GM19452 (cell line): ENCODE data around the gene RRAD.
"Not testable (repeated sequence)": the region's sequence is repeated elsewhere in the genome, so short reads cannot be mapped to it uniquely, and the experiment has no call there.

ENCODE experiments used
- ATAC-seq: cut with Tn5 transposase; IDR thresholded peaks from one replicate; pipeline ENCODE4 v1.9.1; 2021; ENCODE audit not compliant: unreplicated experiment

Gene RRAD

GRCh38 chr16:66950971-66951790, 25.8 kb upstream of the RRAD start:
- ATAC-seq: no peak

- no peak for ATAC-seq
These were observed 25.1 kb upstream of the RRAD start for GRCh38 chr16:66950437-66950836.

GRCh38 chr16:66949472-66949871, 24.1 kb upstream of the RRAD start:
- ATAC-seq: no peak

GRCh38 chr16:66948837-66949225, 23.5 kb upstream of the RRAD start:
- ATAC-seq: no peak

GRCh38 chr16:66948134-66948836, 22.9 kb upstream of the RRAD start:
- ATAC-seq: no peak

- no peak for ATAC-seq
These were observed 22.1 kb upstream of the RRAD start for GRCh38 chr16:66947302-66948065.

GRCh38 chr16:66946974-66947301, 21.6 kb upstream of the RRAD start:
- no peak for ATAC-seq

GRCh38 chr16:66946541-66946940, 21.2 kb upstream of the RRAD start:
- no peak for ATAC-seq

GRCh38 chr16:66945939-66946338, 20.6 kb upstream of the RRAD start:
- ATAC-seq: no peak

GRCh38 chr16:66944971-66945370, 19.6 kb upstream of the RRAD start:
- not testable (repeated sequence) for ATAC-seq

- ATAC-seq: no peak
These were observed 18.7 kb upstream of the RRAD start for GRCh38 chr16:66944054-66944441.

GRCh38 chr16:66943426-66944053, 18.2 kb upstream of the RRAD start:
- no peak for ATAC-seq

GRCh38 chr16:66942981-66943380, 17.6 kb upstream of the RRAD start:
- no peak for ATAC-seq

GRCh38 chr16:66940236-66940635, 14.9 kb upstream of the RRAD start:
- ATAC-seq: no peak

- no peak for ATAC-seq
These were observed 14.0 kb upstream of the RRAD start for GRCh38 chr16:66939366-66939765.

GRCh38 chr16:66937725-66938337, 12.5 kb upstream of the RRAD start:
- no peak for ATAC-seq

- no peak for ATAC-seq
These were observed 11.7 kb upstream of the RRAD start for GRCh38 chr16:66936889-66937554.

- no peak for ATAC-seq
These were observed 11.1 kb upstream of the RRAD start for GRCh38 chr16:66936462-66936861.

GRCh38 chr16:66935314-66936011, 10.1 kb upstream of the RRAD start, which contains the start of gene CES2:
Gene CES2, plus strand, starts transcription at chr16:66935516. Its CDS starts 120 bp downstream, at chr16:66935636.
- ATAC-seq: no peak

- ATAC-seq: not testable (repeated sequence)
These were observed 9.5 kb upstream of the RRAD start for GRCh38 chr16:66934839-66935313.
